HG03378 (cell line): ENCODE measurements around the gene TMBIM4.
A peak's percentile ranks its signal among the peaks of the same experiment; 100 is the strongest.

Experiments
- ATAC-seq: cut with Tn5 transposase; IDR thresholded peaks from one replicate; pipeline ENCODE4 v1.9.1; 2021; ENCODE audit warnings: mild to moderate bottlenecking, moderate library complexity; ENCODE audit not compliant: unreplicated experiment

The TMBIM4 gene

DNA sequence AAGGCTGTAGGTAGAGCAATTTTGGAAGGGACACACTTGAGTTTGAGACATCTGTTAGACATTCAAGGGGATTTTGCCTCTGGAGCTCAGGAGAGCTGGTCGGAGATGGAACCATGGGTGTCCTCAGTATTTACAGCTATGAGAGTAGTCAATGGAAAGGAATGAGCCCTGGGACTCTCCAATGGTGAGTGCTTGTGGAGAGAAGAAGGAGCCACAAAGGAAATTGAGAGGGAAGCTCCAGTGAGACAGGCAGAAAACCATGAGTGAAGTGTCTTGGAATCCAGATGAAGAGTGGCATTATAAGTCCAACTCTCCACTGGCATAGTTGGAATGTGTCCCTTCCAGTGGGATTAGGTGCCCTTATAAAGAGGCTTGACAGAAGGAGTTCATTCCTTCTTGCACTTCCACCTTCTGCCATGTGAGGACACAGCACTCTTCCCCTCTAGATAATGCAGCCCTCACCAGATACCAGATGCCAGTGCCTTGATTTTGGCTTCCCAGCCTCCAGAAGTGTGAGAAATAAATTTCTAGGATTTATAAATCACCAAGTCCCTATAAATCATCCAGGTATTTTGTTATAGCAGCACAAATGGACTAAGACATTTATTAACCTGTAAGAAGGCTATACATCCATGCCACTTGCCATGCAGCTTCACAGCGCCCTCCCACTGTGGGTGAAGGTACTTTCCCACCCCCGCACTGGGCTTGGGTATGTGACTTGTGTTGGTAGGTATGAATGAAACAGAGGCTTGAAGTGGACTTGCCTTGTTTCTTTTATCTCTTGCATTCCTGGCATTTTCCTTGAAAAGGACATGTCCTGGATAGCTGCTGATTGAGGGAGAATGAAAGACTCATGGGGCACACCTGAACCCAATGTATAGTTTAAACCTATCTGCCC lies 66.5 kb downstream of the TMBIM4 start:
- no peak for ATAC-seq

DNA sequence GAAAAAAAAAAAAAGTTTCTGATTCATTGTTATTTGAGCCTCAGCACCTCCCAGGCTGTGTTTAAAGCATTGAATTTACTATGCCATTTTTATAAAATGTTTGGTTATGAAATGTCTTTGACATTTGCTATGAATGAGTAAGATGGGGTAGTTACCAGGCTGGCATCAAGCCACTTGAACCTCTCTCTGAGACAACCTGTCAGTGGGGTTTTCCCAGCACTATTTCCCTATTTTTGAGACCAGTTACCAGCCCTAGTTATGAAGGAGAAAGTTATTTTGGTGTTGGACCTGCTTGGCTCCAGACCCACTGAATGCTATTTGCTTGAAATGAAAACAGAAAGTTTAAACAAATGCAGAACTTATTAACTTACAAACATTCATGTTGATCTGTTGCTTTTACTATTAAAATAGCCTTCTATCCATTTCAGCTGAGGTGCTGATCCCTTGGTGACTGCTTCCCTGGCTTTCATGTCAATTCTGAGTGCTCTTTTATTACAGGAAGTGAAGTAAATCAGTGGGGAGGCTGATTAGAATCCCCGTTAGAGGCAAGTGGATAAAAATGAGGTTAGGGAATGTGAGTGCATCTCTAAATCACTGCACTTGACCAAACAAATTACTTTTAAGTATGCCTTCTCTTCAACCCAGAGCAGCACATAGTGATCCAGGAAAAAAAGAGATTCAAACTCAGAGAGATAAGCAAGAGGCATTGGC lies 77.1 kb downstream of the TMBIM4 start:
- peak; percentile 71 for ATAC-seq

DNA sequence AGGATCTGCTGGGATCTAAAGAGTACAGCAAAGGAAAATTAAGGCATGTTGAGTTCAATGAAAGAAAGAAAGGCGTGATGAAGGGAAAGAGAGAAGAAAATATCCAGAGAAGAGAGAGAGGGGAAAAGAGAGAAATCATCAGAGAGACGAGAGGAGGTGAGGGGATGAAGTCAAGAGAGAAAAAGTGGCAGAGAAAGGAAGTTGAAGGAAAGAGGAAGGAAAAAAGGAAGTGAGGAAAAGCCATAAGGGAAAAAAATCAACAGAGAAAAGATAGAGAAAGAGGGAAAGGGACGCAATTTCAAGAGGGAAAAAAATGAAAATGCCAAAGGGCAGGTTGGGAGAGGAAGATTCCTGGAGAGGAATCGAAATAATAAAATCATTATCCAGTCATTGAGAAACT lies 79.6 kb downstream of the TMBIM4 start:
- ATAC-seq: no peak

DNA sequence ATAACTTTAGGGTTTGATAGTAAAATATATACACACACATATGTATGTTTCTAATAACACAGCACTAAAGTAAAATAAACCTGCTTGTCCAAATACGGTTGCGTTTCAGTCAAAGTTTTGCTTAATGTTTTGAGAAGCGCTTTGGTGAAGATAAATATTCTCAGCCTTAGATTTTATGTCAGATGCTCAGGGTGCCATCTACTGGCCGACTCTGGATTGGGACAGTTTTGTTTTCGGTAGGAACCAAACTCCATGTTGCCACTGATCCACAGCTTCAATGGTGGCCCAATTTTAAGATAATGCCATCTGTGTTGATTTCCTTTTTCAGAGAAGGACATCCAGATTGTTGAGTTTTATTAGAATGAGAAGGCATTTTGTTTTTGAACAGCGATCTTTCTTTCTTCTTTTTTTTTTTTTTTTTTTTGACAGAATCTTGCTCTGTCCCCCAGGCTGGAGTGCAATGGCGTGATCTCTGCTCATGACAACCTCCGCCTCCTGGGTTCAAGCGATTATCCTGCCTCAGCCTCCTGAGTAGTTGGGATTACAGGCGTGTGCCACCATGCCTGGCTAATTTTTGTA lies 82.3 kb downstream of the TMBIM4 start:
- peak; percentile 80 for ATAC-seq

DNA sequence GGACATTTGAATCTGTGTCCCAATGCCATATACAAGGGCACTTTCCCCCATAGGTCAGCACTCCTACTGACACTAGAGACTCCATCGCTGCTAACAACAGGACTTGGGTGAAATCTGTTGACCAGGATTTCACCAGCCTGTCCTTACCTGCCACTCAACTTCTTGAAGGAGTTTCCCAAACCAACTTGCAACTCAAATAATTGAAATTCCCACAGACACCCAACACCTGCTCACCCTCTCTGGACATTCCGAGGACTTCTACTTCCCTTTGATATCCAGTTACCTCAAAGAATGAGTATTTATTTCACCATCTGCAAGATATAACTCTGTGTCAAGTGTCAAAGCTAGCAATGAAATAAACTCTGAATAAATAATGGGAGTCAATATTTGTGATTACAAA lies 83.8 kb downstream of the TMBIM4 start:
- no peak for ATAC-seq
